ENCODE data around the gene CDH20. TPM values are rescaled to one million over a fixed set of nuclear protein-coding genes. Genes with fewer than 3 reads are reported as not detected.

The CDH20 gene
- total RNA-seq, 4 donors from 2014 or later = 0.63 to 7.1 (median 2.4) TPM

GRCh38 chr18:61340148-61340547 is 6.9 kb downstream of the CDH20 start:
- TF ChIP-seq, protein P1, sequence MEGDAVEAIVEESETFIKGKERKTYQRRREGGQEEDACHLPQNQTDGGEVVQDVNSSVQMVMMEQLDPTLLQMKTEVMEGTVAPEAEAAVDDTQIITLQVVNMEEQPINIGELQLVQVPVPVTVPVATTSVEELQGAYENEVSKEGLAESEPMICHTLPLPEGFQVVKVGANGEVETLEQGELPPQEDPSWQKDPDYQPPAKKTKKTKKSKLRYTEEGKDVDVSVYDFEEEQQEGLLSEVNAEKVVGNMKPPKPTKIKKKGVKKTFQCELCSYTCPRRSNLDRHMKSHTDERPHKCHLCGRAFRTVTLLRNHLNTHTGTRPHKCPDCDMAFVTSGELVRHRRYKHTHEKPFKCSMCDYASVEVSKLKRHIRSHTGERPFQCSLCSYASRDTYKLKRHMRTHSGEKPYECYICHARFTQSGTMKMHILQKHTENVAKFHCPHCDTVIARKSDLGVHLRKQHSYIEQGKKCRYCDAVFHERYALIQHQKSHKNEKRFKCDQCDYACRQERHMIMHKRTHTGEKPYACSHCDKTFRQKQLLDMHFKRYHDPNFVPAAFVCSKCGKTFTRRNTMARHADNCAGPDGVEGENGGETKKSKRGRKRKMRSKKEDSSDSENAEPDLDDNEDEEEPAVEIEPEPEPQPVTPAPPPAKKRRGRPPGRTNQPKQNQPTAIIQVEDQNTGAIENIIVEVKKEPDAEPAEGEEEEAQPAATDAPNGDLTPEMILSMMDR (IDR thresholded peaks at IDR 0.05) = no peak
- ATAC-seq (ENCODE audit: low FRiP score) = no peak
- no peak for DNase-seq (ENCODE audit: low spot score)

- ATAC-seq (ENCODE audit: low FRiP score) (no peak), DNase-seq (ENCODE audit: low spot score) (no peak)
- TF ChIP-seq, protein P1 (IDR thresholded peaks at IDR 0.05) = no peak
These were observed 15.0 kb downstream of the CDH20 start for GRCh38 chr18:61348230-61348629.

GRCh38 chr18:61350578-61350977 is 17.3 kb downstream of the CDH20 start:
- ATAC-seq (ENCODE audit: low FRiP score) = no peak
- no peak for DNase-seq (ENCODE audit: low spot score)
- TF ChIP-seq, protein P1 (IDR thresholded peaks at IDR 0.05) = no peak

GRCh38 chr18:61352059-61352458 is 18.8 kb downstream of the CDH20 start:
- ATAC-seq (ENCODE audit: low FRiP score) (no peak), DNase-seq (ENCODE audit: low spot score) (no peak)
- TF ChIP-seq, protein P1 (IDR thresholded peaks at IDR 0.05) = no peak

GRCh38 chr18:61352611-61353010 is 19.4 kb downstream of the CDH20 start:
- ATAC-seq (ENCODE audit: low FRiP score) (no peak), DNase-seq (ENCODE audit: low spot score) (no peak)
- TF ChIP-seq, protein P1 (IDR thresholded peaks at IDR 0.05) = no peak

DNA sequence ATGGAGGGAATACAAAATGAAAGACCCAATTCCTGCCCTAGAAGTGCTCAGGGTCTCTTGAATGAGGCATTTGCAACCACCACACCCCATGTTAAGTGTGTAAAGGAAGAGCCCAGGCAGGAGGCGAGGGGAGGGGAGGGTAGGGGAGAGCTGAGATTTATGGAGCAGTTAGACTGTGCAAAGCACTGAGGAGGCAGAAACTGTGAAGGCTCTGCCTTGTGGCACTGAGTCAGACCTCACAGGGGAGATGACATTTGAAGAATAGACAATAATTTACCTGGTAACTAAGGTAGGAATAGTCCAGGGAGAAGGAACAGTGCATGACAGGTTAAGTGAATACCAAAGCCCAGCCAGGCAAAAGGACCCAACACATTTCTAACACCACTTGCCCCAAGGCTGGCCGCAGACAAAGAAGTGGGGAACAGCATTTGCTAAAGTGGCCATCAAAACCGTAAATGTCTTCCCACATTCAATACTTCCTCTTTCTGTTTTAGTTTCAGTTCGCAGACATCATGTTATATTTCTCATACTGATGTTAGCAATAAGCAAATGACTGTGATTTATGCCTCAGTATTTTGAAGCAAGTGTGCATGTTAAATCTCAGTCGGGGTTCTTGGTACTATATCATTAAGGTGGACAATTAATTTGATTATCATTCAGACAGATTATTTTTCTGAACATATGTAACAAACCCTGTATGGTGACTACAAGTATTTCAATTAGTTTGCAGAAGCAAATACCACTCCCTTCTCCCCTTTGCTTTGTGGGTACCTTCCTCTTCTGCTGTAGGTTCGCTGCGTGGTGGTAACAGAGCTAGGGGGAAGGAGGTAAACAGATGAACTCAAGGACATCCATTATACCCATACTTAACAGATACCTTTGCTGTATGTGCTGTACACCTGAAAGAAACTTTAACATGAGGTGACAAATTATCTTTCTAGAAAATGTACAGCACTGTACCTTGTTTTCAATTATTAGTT is 27.5 kb downstream of the CDH20 start:
- TF ChIP-seq, protein P1 (IDR thresholded peaks at IDR 0.05) = no peak
- ATAC-seq (ENCODE audit: low FRiP score) (peak; percentile 32), DNase-seq (ENCODE audit: low spot score) (no peak)

DNA sequence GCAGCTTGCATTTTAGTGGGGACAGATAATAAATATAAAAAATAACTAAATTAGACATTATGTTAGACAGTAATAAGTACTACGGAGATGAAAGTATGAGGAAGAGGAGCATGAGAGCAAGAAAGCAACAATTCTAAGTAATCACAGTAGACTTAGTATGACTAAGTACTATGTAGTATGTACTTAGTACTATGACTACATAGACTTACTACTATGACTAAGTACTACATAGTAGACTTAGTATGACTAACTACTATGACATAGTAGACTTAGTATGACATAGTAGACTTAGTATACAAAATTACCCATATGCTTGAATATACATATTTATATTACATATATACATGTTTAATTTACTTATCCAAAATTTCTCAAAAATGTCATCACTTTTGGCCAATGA is 29.3 kb downstream of the CDH20 start:
- ATAC-seq (ENCODE audit: low FRiP score) = no peak
- TF ChIP-seq, protein P1 (IDR thresholded peaks at IDR 0.05) = no peak
- DNase-seq (ENCODE audit: low spot score) = no peak

Measured in omental fat pad (tissue), 4 donors.